Stimulated activated CD4-positive, alpha-beta T cell treated with anti-CD3 and anti-CD28 coated beads, Interleukin-12 subunit alpha, Interleukin-12 subunit beta, amount 100 ng/mL, for 48 hours (primary cell): ENCODE measurements around the gene IMMP1L.

Experiments used
- DNase-seq, 3 donors: peaks; one replicate each; pipeline ENCODE4 v3.0.0-alpha.2; 2020; ENCODE audit warnings: low read depth in 2 of 3, low spot score in 1 of 3

IMMP1L gene

GRCh38 chr11:31404614-31405013, 104.8 kb downstream of the IMMP1L start:
- DNase-seq = no peak

GRCh38 chr11:31397239-31397834, 112.1 kb downstream of the IMMP1L start:
- DNase-seq = no peak

- DNase-seq = no peak
Observed at GRCh38 chr11:31387379-31387778, 122.0 kb downstream of the IMMP1L start.

- DNase-seq = no peak
Observed at GRCh38 chr11:31383116-31383515, 126.3 kb downstream of the IMMP1L start.
